ACC112 (cell line): Measurements from ENCODE around the gene TNIK.

Source experiments
- H2AFZ ChIP-seq: fragments of 200-600 bp; sonication (generic); one replicate; pipeline ENCODE4 v1.6.0; 2017; ENCODE audit warnings: antibody characterized with exemption, low read length; ENCODE audit not compliant: unreplicated experiment
- H3K27ac ChIP-seq: fragments of 200-600 bp; sonication (generic); 2 replicates; pipeline ENCODE4 v1.5.1; 2014; ENCODE audit warnings: low read depth, mild to moderate bottlenecking, antibody characterized with exemption, low read length, moderate library complexity
- H3K27me3 ChIP-seq: fragments of 200-600 bp; sonication (generic); 2 replicates; pipeline ENCODE4 v1.6.1; 2014; ENCODE audit warnings: mild to moderate bottlenecking, antibody characterized with exemption, low read length, moderate library complexity, mixed read lengths; ENCODE audit not compliant: insufficient read depth
- H3K36me3 ChIP-seq: fragments of 200-600 bp; sonication (generic); 2 replicates; pipeline ENCODE4 v1.6.1; 2016; ENCODE audit warnings: mild to moderate bottlenecking, antibody characterized with exemption, low read length, moderate library complexity, mixed read lengths; ENCODE audit not compliant: insufficient read depth
- H3K4me1 ChIP-seq: fragments of 200-600 bp; sonication (generic); one replicate; pipeline ENCODE4 v1.6.1; 2016; ENCODE audit warnings: low read length, mixed read lengths; ENCODE audit not compliant: insufficient read depth, unreplicated experiment, control insufficient read depth
- H3K4me3 ChIP-seq: fragments of 200-600 bp; sonication (generic); 2 replicates; pipeline ENCODE4 v1.5.1; 2014; ENCODE audit warnings: mild to moderate bottlenecking, low read depth, low read length
- H3K79me2 ChIP-seq: fragments of 200-600 bp; sonication (generic); one replicate; pipeline ENCODE4 v1.6.0; 2016; ENCODE audit warnings: low read length; ENCODE audit not compliant: control insufficient read depth, unreplicated experiment, insufficient read depth

Gene TNIK

GRCh38 chr3:171276923-171277322 lies 183.3 kb downstream of the TNIK start:
- peaks cover 11% of the 10 kb centered on the region for H3K4me1 ChIP-seq
- no peaks in the 10 kb centered on the region for H3K79me2 ChIP-seq
- no peak overlapping the region for H2AFZ ChIP-seq
- no peaks in the 10 kb centered on the region for H3K36me3 ChIP-seq
- no peak overlapping the region for H3K27ac ChIP-seq
- no peaks in the 10 kb centered on the region for H3K27me3 ChIP-seq
- H3K4me3 ChIP-seq, result no peak overlapping the region

- H3K36me3 ChIP-seq, result no peaks in the 10 kb centered on the region
- H3K79me2 ChIP-seq, result no peaks in the 10 kb centered on the region
- H3K27me3 ChIP-seq, result no peaks in the 10 kb centered on the region
- H2AFZ ChIP-seq, result no peak overlapping the region
- H3K27ac ChIP-seq, result no peak overlapping the region
- peaks cover 8% of the 10 kb centered on the region for H3K4me1 ChIP-seq
- H3K4me3 ChIP-seq, result no peak overlapping the region
Measured at GRCh38 chr3:171274222-171274621, 186.0 kb downstream of the TNIK start.

- no peak overlapping the region for H3K4me3 ChIP-seq
- no peaks in the 10 kb centered on the region for H3K79me2 ChIP-seq
- H3K36me3 ChIP-seq, result no peaks in the 10 kb centered on the region
Measured at GRCh38 chr3:171270541-171270940, 189.7 kb downstream of the TNIK start.

GRCh38 chr3:171269542-171269941 lies 190.7 kb downstream of the TNIK start:
- H3K27ac ChIP-seq, result no peak overlapping the region
- H3K79me2 ChIP-seq, result no peaks in the 10 kb centered on the region
- no peaks in the 10 kb centered on the region for H3K27me3 ChIP-seq
- H2AFZ ChIP-seq, result no peak overlapping the region
- H3K4me1 ChIP-seq, result peaks cover 10% of the 10 kb centered on the region
- H3K4me3 ChIP-seq, result peak overlapping the region; percentile 41; the same call in 1 of the 2 replicates
- H3K36me3 ChIP-seq, result no peaks in the 10 kb centered on the region

More at GRCh38 chr3:171270541-171270940, 189.7 kb downstream of the TNIK start:
- no peak overlapping the region for H2AFZ ChIP-seq
- H3K27ac ChIP-seq, result no peak overlapping the region
- no peaks in the 10 kb centered on the region for H3K27me3 ChIP-seq
- peaks cover 10% of the 10 kb centered on the region for H3K4me1 ChIP-seq

- Histone ChIP-seq H3K79me2 (no peaks in the 10 kb centered on the region), H3K36me3 (no peaks in the 10 kb centered on the region), H3K4me3 (no peak overlapping the region), H3K27ac (no peak overlapping the region), H2AFZ (no peak overlapping the region), H3K4me1 (peaks cover 10% of the 10 kb centered on the region), H3K27me3 (no peaks in the 10 kb centered on the region)
Measured at GRCh38 chr3:171268677-171269076, 191.5 kb downstream of the TNIK start.

GRCh38 chr3:171267104-171267503 lies 193.1 kb downstream of the TNIK start:
- H3K27me3 ChIP-seq, result no peaks in the 10 kb centered on the region
- peaks cover 10% of the 10 kb centered on the region for H3K4me1 ChIP-seq
- H3K36me3 ChIP-seq, result no peaks in the 10 kb centered on the region
- H3K27ac ChIP-seq, result no peak overlapping the region
- H3K79me2 ChIP-seq, result no peaks in the 10 kb centered on the region
- H3K4me3 ChIP-seq, result no peak overlapping the region
- no peak overlapping the region for H2AFZ ChIP-seq

GRCh38 chr3:171266740-171267073 lies 193.5 kb downstream of the TNIK start:
- peaks cover 14% of the 10 kb centered on the region for H3K4me1 ChIP-seq
- H3K79me2 ChIP-seq, result no peaks in the 10 kb centered on the region
- H2AFZ ChIP-seq, result no peak overlapping the region
- no peaks in the 10 kb centered on the region for H3K27me3 ChIP-seq
- no peaks in the 10 kb centered on the region for H3K36me3 ChIP-seq
- no peak overlapping the region for H3K27ac ChIP-seq
- H3K4me3 ChIP-seq, result no peak overlapping the region

- H3K36me3 ChIP-seq, result no peaks in the 10 kb centered on the region
- no peaks in the 10 kb centered on the region for H3K27me3 ChIP-seq
- no peaks in the 10 kb centered on the region for H3K79me2 ChIP-seq
- H3K27ac ChIP-seq, result no peak overlapping the region
- H2AFZ ChIP-seq, result peak overlapping the region; percentile 50
- peaks cover 20% of the 10 kb centered on the region for H3K4me1 ChIP-seq
- H3K4me3 ChIP-seq, result no peak overlapping the region
Measured at GRCh38 chr3:171266034-171266739, 194.0 kb downstream of the TNIK start.

- no peak overlapping the region for H3K27ac ChIP-seq
- no peaks in the 10 kb centered on the region for H3K36me3 ChIP-seq
- no peaks in the 10 kb centered on the region for H3K79me2 ChIP-seq
- H3K27me3 ChIP-seq, result no peaks in the 10 kb centered on the region
- no peak overlapping the region for H3K4me3 ChIP-seq
- peaks cover 20% of the 10 kb centered on the region for H3K4me1 ChIP-seq
- H2AFZ ChIP-seq, result no peak overlapping the region
Measured at GRCh38 chr3:171264758-171265157, 195.4 kb downstream of the TNIK start.

GRCh38 chr3:171262431-171262830 lies 197.8 kb downstream of the TNIK start:
- Histone ChIP-seq H3K79me2 (no peaks in the 10 kb centered on the region), H3K27me3 (no peaks in the 10 kb centered on the region), H3K4me3 (no peak overlapping the region), H3K27ac (no peak overlapping the region), H2AFZ (no peak overlapping the region), H3K36me3 (no peaks in the 10 kb centered on the region), H3K4me1 (peaks cover 32% of the 10 kb centered on the region)

GRCh38 chr3:171261487-171261886 lies 198.7 kb downstream of the TNIK start:
- H3K4me3 ChIP-seq, result no peak overlapping the region
- H3K4me1 ChIP-seq, result peaks cover 38% of the 10 kb centered on the region
- no peak overlapping the region for H3K27ac ChIP-seq
- no peaks in the 10 kb centered on the region for H3K27me3 ChIP-seq
- H3K36me3 ChIP-seq, result no peaks in the 10 kb centered on the region
- H2AFZ ChIP-seq, result no peak overlapping the region
- H3K79me2 ChIP-seq, result no peaks in the 10 kb centered on the region
